GM23338 (cell line): ENCODE results near the gene VEGFA. TPM values are rescaled to one million over a fixed set of nuclear protein-coding genes. Genes with fewer than 3 reads are reported as not detected.

ENCODE experiments used
- ATAC-seq: fragments of 200-7000 bp; cut with Tn5 transposase; 3 replicates; pipeline ENCODE4 v1.9.1; 2020
- DNase-seq: peaks from one replicate; pipeline ENCODE4 v3.0.0-alpha.2; 2015; ENCODE audit warnings: low spot score
- H2AFZ ChIP-seq: fragments of 200-600 bp; sonication (generic); 2 replicates; pipeline ENCODE4 v1.8.0; 2016; ENCODE audit warnings: antibody characterized with exemption, mild to moderate bottlenecking, moderate library complexity
- H3F3A ChIP-seq: fragments of 200-600 bp; sonication (generic); replicated peaks from 2 replicates; pipeline ENCODE4 v1.8.0; 2017; ENCODE audit warnings: antibody characterized with exemption, mixed run types, low read depth
- H3K27ac ChIP-seq: fragments of 200-600 bp; sonication (generic); 2 replicates; pipeline ENCODE4 v1.6.1; 2016; ENCODE audit warnings: low read depth
- H3K27me3 ChIP-seq: fragments of 200-600 bp; sonication (generic); 2 replicates; pipeline ENCODE4 v1.8.0; 2016; ENCODE audit warnings: mild to moderate bottlenecking, mixed run types, moderate library complexity; ENCODE audit not compliant: insufficient read depth
- H3K36me3 ChIP-seq: fragments of 200-600 bp; sonication (generic); 2 replicates; pipeline ENCODE4 v1.8.0; 2016; ENCODE audit warnings: mild to moderate bottlenecking; ENCODE audit not compliant: insufficient read depth
- H3K4me1 ChIP-seq: fragments of 200-600 bp; sonication (generic); 2 replicates; pipeline ENCODE4 v1.8.0; 2016; ENCODE audit warnings: mild to moderate bottlenecking, moderate library complexity; ENCODE audit not compliant: insufficient read depth
- H3K4me2 ChIP-seq: fragments of 200-600 bp; sonication (generic); 2 replicates; pipeline ENCODE4 v1.7.1; 2017; ENCODE audit warnings: mixed run types
- H3K4me3 ChIP-seq: fragments of 200-600 bp; sonication (generic); 2 replicates; pipeline ENCODE4 v1.6.1; 2016; ENCODE audit warnings: mixed run types
- H3K79me2 ChIP-seq: fragments of 200-600 bp; sonication (generic); replicated peaks from 2 replicates; pipeline ENCODE4 v1.8.0; 2017; ENCODE audit warnings: mild to moderate bottlenecking; ENCODE audit not compliant: insufficient read depth
- H3K9me2 ChIP-seq: fragments of 200-600 bp; sonication (generic); 2 replicates; pipeline ENCODE4 v1.8.0; 2017; ENCODE audit not compliant: insufficient read depth
- H4K20me1 ChIP-seq: fragments of 200-600 bp; sonication (generic); replicated peaks from 2 replicates; pipeline ENCODE4 v1.8.0; 2017; ENCODE audit warnings: mild to moderate bottlenecking; ENCODE audit not compliant: insufficient read depth
- H3K27ac Mint-ChIP-seq: 2 replicates; pipeline ENCODE4 v1.8.0; 2020; ENCODE audit warnings: inconsistent platforms, mild to moderate bottlenecking, moderate library complexity, mixed read lengths
- H3K27me3 Mint-ChIP-seq: 3 replicates; pipeline ENCODE4 v1.8.0; 2022; ENCODE audit warnings: low read depth, mild to moderate bottlenecking, moderate library complexity, mixed read lengths, inconsistent platforms; ENCODE audit not compliant: insufficient read depth, poor library complexity
- H3K36me3 Mint-ChIP-seq: 3 replicates; pipeline ENCODE4 v1.8.0; 2021; ENCODE audit warnings: low read depth, mild to moderate bottlenecking, inconsistent platforms, moderate library complexity, mixed read lengths
- H3K4me1 Mint-ChIP-seq: 3 replicates; pipeline ENCODE4 v1.8.0; 2020; ENCODE audit warnings: mild to moderate bottlenecking, inconsistent platforms, mixed read lengths
- H3K4me3 Mint-ChIP-seq: 3 replicates; pipeline ENCODE4 v1.8.0; 2021; ENCODE audit warnings: moderate library complexity, mild to moderate bottlenecking, inconsistent platforms, mixed read lengths
- H3K9me3 Mint-ChIP-seq: 3 replicates; pipeline ENCODE4 v1.8.0; 2020; ENCODE audit warnings: moderate library complexity, mild to moderate bottlenecking, inconsistent platforms, mixed read lengths
- CREB1 ChIP-seq: fragments of 250-450 bp; sonication (Bioruptor Pico); IDR thresholded peaks from 2 replicates; pipeline ENCODE4 v1.5.0; 2020; ENCODE audit warnings: low read depth, mild to moderate bottlenecking, moderate library complexity
- CTCF ChIP-seq, 2 experiments: fragments of 200-600 bp in 1 of 2; sonication (generic) in 1 of 2; conservative IDR thresholded peaks; 2 replicates each; pipeline versions ENCODE4 v1.5.1 to v1.6.1; 2016 to 2017; ENCODE audit warnings: antibody characterized with exemption in 2 of 2, low read depth in 2 of 2, mild to moderate bottlenecking in 2 of 2, moderate library complexity in 1 of 2
- ETS1 ChIP-seq: IDR thresholded peaks from 2 replicates; pipeline ENCODE4 v1.6.1; 2016; ENCODE audit warnings: antibody characterized with exemption
- EZH2 ChIP-seq: fragments of 200-600 bp; sonication (generic); IDR thresholded peaks from one replicate; pipeline ENCODE4 v1.8.0; 2017; ENCODE audit warnings: antibody characterized with exemption, mild to moderate bottlenecking, low read depth; ENCODE audit not compliant: unreplicated experiment
- EZH2phosphoT487 ChIP-seq: fragments of 200-600 bp; sonication (generic); IDR thresholded peaks from one replicate; pipeline ENCODE4 v1.8.1; 2018; ENCODE audit warnings: antibody characterized with exemption; ENCODE audit not compliant: unreplicated experiment
- JUNB ChIP-seq: IDR thresholded peaks from one replicate; pipeline ENCODE4 v1.6.1; 2016; ENCODE audit warnings: antibody characterized with exemption; ENCODE audit not compliant: unreplicated experiment
- NANOG ChIP-seq: IDR thresholded peaks from 2 replicates; pipeline ENCODE4 v1.6.1; 2016; ENCODE audit warnings: antibody characterized with exemption, borderline replicate concordance
- POLR2AphosphoS5 ChIP-seq: IDR thresholded peaks from 2 replicates; pipeline ENCODE4 v1.6.1; 2016; ENCODE audit warnings: antibody characterized with exemption, low read depth
- REST ChIP-seq: IDR thresholded peaks from one replicate; pipeline ENCODE4 v1.6.1; 2018; ENCODE audit warnings: antibody characterized with exemption; ENCODE audit not compliant: unreplicated experiment
- STAT1 ChIP-seq: IDR thresholded peaks from one replicate; pipeline ENCODE4 v1.6.1; 2016; ENCODE audit warnings: antibody characterized with exemption; ENCODE audit not compliant: unreplicated experiment
- ZNF114 ChIP-seq: fragments of 250-450 bp; sonication (Bioruptor Pico); IDR thresholded peaks from 2 replicates; pipeline ENCODE4 v1.5.0; 2020; ENCODE audit warnings: mild to moderate bottlenecking, moderate library complexity
- ZNF331 ChIP-seq: fragments of 250-450 bp; sonication (Bioruptor Pico); IDR thresholded peaks from 2 replicates; pipeline ENCODE4 v1.5.0; 2020; ENCODE audit warnings: low read depth, mild to moderate bottlenecking, moderate library complexity
- ZNF462 ChIP-seq: fragments of 250-450 bp; sonication (Bioruptor Pico); IDR thresholded peaks from 2 replicates; pipeline ENCODE4 v1.5.0; 2020; ENCODE audit warnings: mild to moderate bottlenecking, moderate library complexity
- polyA plus RNA-seq: library from polyadenylated mRNA; unstranded; fragments of >200 nt; fragmentation: Nextera tagmentation; extraction: Ambion mirVana; gene quantifications from 2 replicates; pipeline ENCODE4 v1.2.1, GENCODE V29; 2016
- total RNA-seq: library from RNA; depleted of rRNA; stranded (reverse); fragments of >200 nt; shearing (Covaris generic); gene quantifications from 2 replicates; pipeline ENCODE4 v1.2.3, GENCODE V29; 2014

Gene VEGFA
- total and polyA plus RNA-seq, 2 experiments from 2014 or later = 10.9 to 61.1 TPM

- ATAC-seq = no peak
- Histone ChIP-seq H2AFZ (no peak overlapping the region), H3K27me3 (no peaks in the 10 kb centered on the region), H4K20me1 (no peaks in the 10 kb centered on the region), H3K27ac (no peak overlapping the region), H3K4me1 (no peaks in the 10 kb centered on the region), H3K36me3 (no peaks in the 10 kb centered on the region), H3K4me3 (no peak overlapping the region), H3K9me2 (no peaks in the 10 kb centered on the region), H3K4me2 (no peak overlapping the region), H3K79me2 (no peaks in the 10 kb centered on the region), H3F3A (no peaks in the 10 kb centered on the region)
- no peak for TF ChIP-seq ETS1
- TF ChIP-seq STAT1 = no peak
- TF ChIP-seq ZNF331 (CRISPR knock-in tag) = no peak
- no peak for TF ChIP-seq NANOG
- TF ChIP-seq EZH2phosphoT487 = no peak
- TF ChIP-seq ZNF114 (CRISPR knock-in tag) = no peak
- no peak for TF ChIP-seq REST
- TF ChIP-seq POLR2AphosphoS5 = no peak
- no peak for TF ChIP-seq CTCF (conservative IDR thresholded peaks at IDR 0.05; ENCODE audit: low read depth in 2 of 2)
- TF ChIP-seq ZNF462 (CRISPR knock-in tag) = no peak
- TF ChIP-seq CREB1 (CRISPR knock-in tag) = no peak
- no peak for TF ChIP-seq JUNB
- no peak for TF ChIP-seq EZH2
- Mint-ChIP-seq H3K4me1 (peaks cover 2% of the 10 kb centered on the region; the same call in 2 of the 3 replicates), H3K36me3 (no peaks in the 10 kb centered on the region), H3K27me3 (peaks cover 7% of the 10 kb centered on the region), H3K27ac (no peak overlapping the region), H3K4me3 (no peak overlapping the region), H3K9me3 (no peaks in the 10 kb centered on the region)
- DNase-seq = no peak
Measured at GRCh38 chr6:43805699-43806042, 35.7 kb downstream of the VEGFA start.
